ENCODE results near the gene NEURL1B.

NEURL1B gene

DNA sequence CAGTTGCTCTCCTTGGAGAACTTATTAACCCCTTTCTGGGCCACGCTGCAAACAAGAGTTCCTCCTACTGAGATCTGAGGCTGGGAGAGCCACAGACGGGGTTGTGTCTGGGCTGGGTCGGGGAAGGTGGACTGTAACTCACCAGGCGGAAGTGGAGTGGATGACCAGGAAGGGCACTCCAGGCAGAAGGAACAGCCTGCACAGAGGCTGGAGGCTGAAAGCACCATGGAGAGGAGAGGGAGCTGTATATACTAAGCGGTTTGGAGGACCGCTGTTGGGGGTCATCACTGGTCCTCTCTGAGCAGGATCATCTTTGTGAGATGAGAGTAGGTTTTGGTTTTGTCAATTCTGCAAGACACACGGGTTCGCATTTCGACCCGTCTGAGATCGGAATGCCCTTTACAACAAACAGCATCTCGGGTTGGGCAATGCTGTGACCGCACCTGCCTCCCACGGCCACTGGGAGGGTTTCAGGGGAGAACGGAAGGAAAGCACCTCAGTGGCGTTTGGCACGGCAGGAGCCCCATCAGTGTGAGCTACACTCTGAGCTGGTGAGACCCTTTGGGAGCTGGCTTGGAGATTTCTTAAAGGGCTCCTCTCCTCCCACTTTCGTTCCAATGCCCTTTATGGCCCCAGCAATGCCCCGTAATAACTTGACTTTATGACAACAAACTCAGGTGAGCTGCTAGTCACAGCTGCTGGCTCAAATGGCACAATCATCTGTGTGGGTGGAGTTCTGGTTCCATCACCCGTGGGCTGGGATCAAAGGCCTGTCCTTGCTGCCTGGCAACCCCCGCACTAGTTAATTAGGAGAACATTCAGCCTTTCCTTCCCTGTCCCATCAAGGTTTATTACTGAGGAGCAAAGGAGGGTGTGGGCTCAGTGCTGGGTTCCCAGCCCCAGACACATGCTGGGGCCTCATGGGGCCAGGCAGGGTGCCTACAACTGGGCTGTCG lies 18.7 kb upstream of the NEURL1B start:
- H3K4me3 ChIP-seq (ENCODE audit: low read length), result no peak overlapping the region
- no peak for DNase-seq (ENCODE audit: low read depth)
- TF ChIP-seq, protein P1, sequence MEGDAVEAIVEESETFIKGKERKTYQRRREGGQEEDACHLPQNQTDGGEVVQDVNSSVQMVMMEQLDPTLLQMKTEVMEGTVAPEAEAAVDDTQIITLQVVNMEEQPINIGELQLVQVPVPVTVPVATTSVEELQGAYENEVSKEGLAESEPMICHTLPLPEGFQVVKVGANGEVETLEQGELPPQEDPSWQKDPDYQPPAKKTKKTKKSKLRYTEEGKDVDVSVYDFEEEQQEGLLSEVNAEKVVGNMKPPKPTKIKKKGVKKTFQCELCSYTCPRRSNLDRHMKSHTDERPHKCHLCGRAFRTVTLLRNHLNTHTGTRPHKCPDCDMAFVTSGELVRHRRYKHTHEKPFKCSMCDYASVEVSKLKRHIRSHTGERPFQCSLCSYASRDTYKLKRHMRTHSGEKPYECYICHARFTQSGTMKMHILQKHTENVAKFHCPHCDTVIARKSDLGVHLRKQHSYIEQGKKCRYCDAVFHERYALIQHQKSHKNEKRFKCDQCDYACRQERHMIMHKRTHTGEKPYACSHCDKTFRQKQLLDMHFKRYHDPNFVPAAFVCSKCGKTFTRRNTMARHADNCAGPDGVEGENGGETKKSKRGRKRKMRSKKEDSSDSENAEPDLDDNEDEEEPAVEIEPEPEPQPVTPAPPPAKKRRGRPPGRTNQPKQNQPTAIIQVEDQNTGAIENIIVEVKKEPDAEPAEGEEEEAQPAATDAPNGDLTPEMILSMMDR (conservative IDR thresholded peaks at IDR 0.05; ENCODE audit: low read length), result no peak

DNA sequence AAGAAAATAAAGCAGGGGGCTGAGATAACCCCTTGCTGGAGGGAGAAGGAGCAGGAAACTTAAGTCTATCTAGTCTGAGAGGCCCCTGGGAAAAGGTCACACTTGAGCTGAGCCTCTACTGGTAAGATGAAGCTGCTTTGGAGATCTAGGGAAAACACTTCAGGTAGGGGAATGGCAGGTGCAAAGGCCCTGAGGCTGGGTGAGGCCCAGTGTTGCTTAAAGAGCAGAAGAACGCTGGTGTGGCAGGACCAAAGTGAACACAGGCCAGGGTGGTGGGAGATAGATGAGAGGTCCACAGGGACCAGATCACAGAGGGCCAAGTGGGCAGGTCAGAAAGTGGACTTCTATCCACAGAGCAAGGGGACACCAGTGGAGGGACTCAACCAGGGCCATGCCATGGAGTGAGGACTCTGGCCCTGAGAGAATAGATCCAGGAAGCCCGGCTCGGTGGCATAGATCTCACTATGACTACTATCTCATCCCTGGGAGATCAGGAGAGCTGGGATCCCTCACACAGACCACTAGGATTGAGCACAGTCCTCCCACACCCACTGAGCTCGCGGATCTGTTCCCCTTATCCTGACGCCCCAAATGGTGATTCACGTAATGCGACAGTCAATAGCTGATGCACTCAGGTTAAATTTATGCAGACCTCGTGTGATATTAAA lies 17.6 kb upstream of the NEURL1B start:
- no peak overlapping the region for H3K4me3 ChIP-seq (ENCODE audit: low read length)
- TF ChIP-seq, protein P1 (conservative IDR thresholded peaks at IDR 0.05; ENCODE audit: low read length), result no peak
- no peak for DNase-seq (ENCODE audit: low read depth)

- H3K4me3 ChIP-seq (ENCODE audit: low read length), result no peak overlapping the region
- TF ChIP-seq, protein P1 (conservative IDR thresholded peaks at IDR 0.05; ENCODE audit: low read length), result no peak
- DNase-seq (ENCODE audit: low read depth), result no peak
Measured at GRCh38 chr5:172624083-172624995, 16.7 kb upstream of the NEURL1B start.

- TF ChIP-seq, protein P1 (conservative IDR thresholded peaks at IDR 0.05; ENCODE audit: low read length), result no peak
- no peak overlapping the region for H3K4me3 ChIP-seq (ENCODE audit: low read length)
- DNase-seq (ENCODE audit: low read depth), result no peak
Measured at GRCh38 chr5:172624996-172625964, 15.8 kb upstream of the NEURL1B start.

- no peak overlapping the region for H3K4me3 ChIP-seq (ENCODE audit: low read length)
- no peak for DNase-seq (ENCODE audit: low read depth)
- TF ChIP-seq, protein P1 (conservative IDR thresholded peaks at IDR 0.05; ENCODE audit: low read length), result no peak
Measured at GRCh38 chr5:172626031-172626581, 15.0 kb upstream of the NEURL1B start.

- DNase-seq (ENCODE audit: low read depth), result no peak
- TF ChIP-seq, protein P1 (conservative IDR thresholded peaks at IDR 0.05; ENCODE audit: low read length), result no peak
- H3K4me3 ChIP-seq (ENCODE audit: low read length), result no peak overlapping the region
Measured at GRCh38 chr5:172630082-172630481, 11.0 kb upstream of the NEURL1B start.
